ENCODE data around the gene TPST2. TPM values are rescaled to one million over a fixed set of nuclear protein-coding genes. Genes with fewer than 3 reads are reported as not detected.

TPST2 gene
- total and polyA plus RNA-seq, 9 of the 15 experiments (the other 6 are each of a cell fraction or from before 2014, with no cell fraction given), result 14.2 to 123 (median 60.1) TPM

- TF ChIP-seq IRF1 (CRISPR knock-in tag; IDR thresholded peaks at IDR 0.05; ENCODE audit: borderline replicate concordance), result no peak
- peak; percentile 56; the same call in 1 of the 2 replicates for TF ChIP-seq ARID2 (IDR thresholded peaks at IDR 0.05)
- TF ChIP-seq FOXK1 (CRISPR knock-in tag; IDR thresholded peaks at IDR 0.05; ENCODE audit: borderline replicate concordance), result no peak
- TF ChIP-seq GATA2 (CRISPR knock-in tag; IDR thresholded peaks at IDR 0.05), result 0 out of 2 replicates have a peak, but pooled peaks have one; percentile 27
- no peak for TF ChIP-seq DLX4 (CRISPR knock-in tag; IDR thresholded peaks at IDR 0.05)
- no peak for TF ChIP-seq HEY1 (CRISPR knock-in tag; IDR thresholded peaks at IDR 0.05; ENCODE audit: borderline replicate concordance)
- 0 out of 2 replicates have a peak, but pooled peaks have one; percentile 50 for TF ChIP-seq PHB2 (IDR thresholded peaks at IDR 0.05; ENCODE audit: low read depth)
- TF ChIP-seq HCFC1 (IDR thresholded peaks at IDR 0.05; ENCODE audit: low read depth, low read length), result no peak
- no peak for TF ChIP-seq ZFP1 (CRISPR knock-in tag; IDR thresholded peaks at IDR 0.05)
- TF ChIP-seq ZNF184 (CRISPR knock-in tag; IDR thresholded peaks at IDR 0.05), result no peak
- no peak for TF ChIP-seq CCAR2 (IDR thresholded peaks at IDR 0.05; ENCODE audit: low read depth, low read length)
- peak; percentile 91; the same call in 1 of the 2 replicates for TF ChIP-seq LARP7 (IDR thresholded peaks at IDR 0.05)
- 0 out of 2 replicates have a peak, but pooled peaks have one; percentile 72 for TF ChIP-seq ZC3H8 (IDR thresholded peaks at IDR 0.05)
- TF ChIP-seq ZSCAN29 (IDR thresholded peaks at IDR 0.05), result no peak
- TF ChIP-seq ID3 (CRISPR knock-in tag; IDR thresholded peaks at IDR 0.05), result no peak
- no peak for TF ChIP-seq ID3 (tag; IDR thresholded peaks at IDR 0.05)
- TF ChIP-seq ZNF354B (CRISPR knock-in tag; IDR thresholded peaks at IDR 0.05), result no peak
- no peak for TF ChIP-seq CBX8 (IDR thresholded peaks at IDR 0.05; ENCODE audit: borderline replicate concordance, extremely low read depth, low read depth, low read length, poor library complexity, severe bottlenecking)
- no peak for TF ChIP-seq HES1 (IDR thresholded peaks at IDR 0.05; ENCODE audit: low read depth)
- TF ChIP-seq ZNF444 (CRISPR knock-in tag; IDR thresholded peaks at IDR 0.05), result no peak
- TF ChIP-seq RBM17 (IDR thresholded peaks at IDR 0.05; ENCODE audit: borderline replicate concordance, low read depth, low read length), result no peak
- peak; percentile 60; the same call in 1 of the 2 replicates for TF ChIP-seq THRB (CRISPR knock-in tag; conservative IDR thresholded peaks at IDR 0.05)
- TF ChIP-seq NFIX (CRISPR knock-in tag; IDR thresholded peaks at IDR 0.05; ENCODE audit: low read depth), result no peak
- peak; percentile 70 to 76; a peak in 2 of 4 replicates for TF ChIP-seq HDAC1 (IDR thresholded peaks at IDR 0.05)
- peak; percentile 78; the same call in 1 of the 2 replicates for TF ChIP-seq HDGF (IDR thresholded peaks at IDR 0.05)
- TF ChIP-seq ELF1 (tag; IDR thresholded peaks at IDR 0.05), result peak; percentile 21; the same call in 1 of the 2 replicates
- TF ChIP-seq ZBED1 (IDR thresholded peaks at IDR 0.05), result no peak
Measured at GRCh38 chr22:26617271-26618199, 27.6 kb upstream of the TPST2 start, which contains the start of gene CRYBB1 (continued).
